ENCODE data around the gene CRTC1. TPM values are rescaled to one million over a fixed set of nuclear protein-coding genes. Genes with fewer than 3 reads are reported as not detected.

CRTC1 gene
- total and polyA plus RNA-seq, 9 of the 15 experiments (the other 6 are each of a cell fraction or from before 2014, with no cell fraction given), result 0.25 to 3.8 (median 1.2) TPM; not detected in 2

- no peak for TF ChIP-seq HNRNPK (IDR thresholded peaks at IDR 0.05; ENCODE audit: low read depth, low read length, poor library complexity, severe bottlenecking)
- TF ChIP-seq PHF20 (IDR thresholded peaks at IDR 0.05; ENCODE audit: partially characterized antibody), result no peak
- TF ChIP-seq, protein P1, sequence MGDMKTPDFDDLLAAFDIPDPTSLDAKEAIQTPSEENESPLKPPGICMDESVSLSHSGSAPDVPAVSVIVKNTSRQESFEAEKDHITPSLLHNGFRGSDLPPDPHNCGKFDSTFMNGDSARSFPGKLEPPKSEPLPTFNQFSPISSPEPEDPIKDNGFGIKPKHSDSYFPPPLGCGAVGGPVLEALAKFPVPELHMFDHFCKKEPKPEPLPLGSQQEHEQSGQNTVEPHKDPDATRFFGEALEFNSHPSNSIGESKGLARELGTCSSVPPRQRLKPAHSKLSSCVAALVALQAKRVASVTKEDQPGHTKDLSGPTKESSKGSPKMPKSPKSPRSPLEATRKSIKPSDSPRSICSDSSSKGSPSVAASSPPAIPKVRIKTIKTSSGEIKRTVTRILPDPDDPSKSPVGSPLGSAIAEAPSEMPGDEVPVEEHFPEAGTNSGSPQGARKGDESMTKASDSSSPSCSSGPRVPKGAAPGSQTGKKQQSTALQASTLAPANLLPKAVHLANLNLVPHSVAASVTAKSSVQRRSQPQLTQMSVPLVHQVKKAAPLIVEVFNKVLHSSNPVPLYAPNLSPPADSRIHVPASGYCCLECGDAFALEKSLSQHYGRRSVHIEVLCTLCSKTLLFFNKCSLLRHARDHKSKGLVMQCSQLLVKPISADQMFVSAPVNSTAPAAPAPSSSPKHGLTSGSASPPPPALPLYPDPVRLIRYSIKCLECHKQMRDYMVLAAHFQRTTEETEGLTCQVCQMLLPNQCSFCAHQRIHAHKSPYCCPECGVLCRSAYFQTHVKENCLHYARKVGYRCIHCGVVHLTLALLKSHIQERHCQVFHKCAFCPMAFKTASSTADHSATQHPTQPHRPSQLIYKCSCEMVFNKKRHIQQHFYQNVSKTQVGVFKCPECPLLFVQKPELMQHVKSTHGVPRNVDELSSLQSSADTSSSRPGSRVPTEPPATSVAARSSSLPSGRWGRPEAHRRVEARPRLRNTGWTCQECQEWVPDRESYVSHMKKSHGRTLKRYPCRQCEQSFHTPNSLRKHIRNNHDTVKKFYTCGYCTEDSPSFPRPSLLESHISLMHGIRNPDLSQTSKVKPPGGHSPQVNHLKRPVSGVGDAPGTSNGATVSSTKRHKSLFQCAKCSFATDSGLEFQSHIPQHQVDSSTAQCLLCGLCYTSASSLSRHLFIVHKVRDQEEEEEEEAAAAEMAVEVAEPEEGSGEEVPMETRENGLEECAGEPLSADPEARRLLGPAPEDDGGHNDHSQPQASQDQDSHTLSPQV (IDR thresholded peaks at IDR 0.05), result no peak
- no peak for TF ChIP-seq ZNF212 (CRISPR knock-in tag; IDR thresholded peaks at IDR 0.05)
- no peak for TF ChIP-seq PTBP1 (IDR thresholded peaks at IDR 0.05; ENCODE audit: low read depth, low read length)
- no peak for TF ChIP-seq HES1 (IDR thresholded peaks at IDR 0.05; ENCODE audit: low read depth)
These were observed 24.0 kb upstream of the CRTC1 start (continued) for GRCh38 chr19:18659281-18660050.

Data from K562 (cell line).